T-cell (primary cell): Measurements from ENCODE around the gene SPTSSA. TPM values are rescaled to one million over a fixed set of nuclear protein-coding genes. Genes with fewer than 3 reads are reported as not detected.

Experiments
- ATAC-seq, 4 experiments: fragments of 200-7000 bp in 3 of 4; fragments of 150-1000 bp in 1 of 4; cut with Tn5 transposase; replicated peaks in 1 of 4; 1 replicate in 3 of 4; 2 replicates in 1 of 4; pipeline ENCODE4 v1.10.0; 2021; ENCODE audit warnings: moderate library complexity in 3 of 4, mild to moderate bottlenecking in 2 of 4, moderate number of reproducible peaks in 1 of 4
- CTCF ChIA-PET, 2 donors: fragments of 300-600 bp; sonication (Branson Sonifier 250); formaldehyde crosslinking; loops; one replicate each; lab custom pipeline; 2022; ENCODE audit warnings: antibody characterized with exemption in 2 of 2; lab: Charles Lee
- POLR2A ChIA-PET, 2 donors: fragments of 300-600 bp; sonication (Branson Sonifier 250); formaldehyde crosslinking; loops; one replicate each; lab custom pipeline; 2022; ENCODE audit warnings: antibody characterized with exemption in 2 of 2; lab: Charles Lee
- DNase-seq, 35 experiments: peaks; one replicate each; pipeline versions ENCODE4 v3.0.0 to v3.0.0-alpha.2; 2013 to 2023
- H3K27ac ChIP-seq: one replicate; pipeline ENCODE4 v1.5.1; 2013; ENCODE audit warnings: low read length
- H3K27me3 ChIP-seq, 2 experiments: replicated peaks in 1 of 2; 1 replicate in 1 of 2; 2 replicates in 1 of 2; pipeline versions ENCODE4 v1.6.1 to v1.7.0; 2013; ENCODE audit warnings: low read length in 1 of 2, mixed read lengths in 1 of 2; ENCODE audit not compliant: control insufficient read depth in 2 of 2, insufficient read depth in 2 of 2; ENCODE audit errors: extremely low read depth in 1 of 2
- H3K36me3 ChIP-seq, 2 donors: 1 replicate in 1 of 2; 2 replicates in 1 of 2; pipeline versions ENCODE4 v1.6.1 to v1.7.0; 2013; ENCODE audit warnings: low read length in 1 of 2; ENCODE audit not compliant: control insufficient read depth in 2 of 2, insufficient read depth in 1 of 2; ENCODE audit errors: extremely low read depth in 1 of 2
- H3K4me1 ChIP-seq, 2 experiments: 1 replicate in 1 of 2; 2 replicates in 1 of 2; pipeline versions ENCODE4 v1.6.1 to v1.7.0; 2013; ENCODE audit warnings: low read length in 2 of 2, mixed read lengths in 1 of 2; ENCODE audit not compliant: insufficient read depth in 2 of 2, control insufficient read depth in 1 of 2; ENCODE audit errors: extremely low read depth in 1 of 2
- H3K4me3 ChIP-seq, 2 donors: 1 replicate in 1 of 2; 2 replicates in 1 of 2; pipeline versions ENCODE4 v1.5.1 to v1.7.0; 2013; ENCODE audit warnings: mild to moderate bottlenecking in 2 of 2, low read length in 1 of 2, moderate library complexity in 1 of 2; ENCODE audit not compliant: control insufficient read depth in 1 of 2; ENCODE audit errors: extremely low read depth in 1 of 2
- H3K9me3 ChIP-seq: 2 replicates; pipeline ENCODE4 v1.7.0; 2013
- H3K27ac Mint-ChIP-seq, 2 donors: one replicate each; pipeline ENCODE4 v1.8.0; 2020 to 2021; ENCODE audit warnings: mild to moderate bottlenecking in 2 of 2, mixed read lengths in 2 of 2
- H3K27me3 Mint-ChIP-seq, 2 donors: one replicate each; pipeline ENCODE4 v1.8.0; 2021 to 2022; ENCODE audit warnings: mixed read lengths in 2 of 2
- H3K36me3 Mint-ChIP-seq: one replicate; pipeline ENCODE4 v1.8.0; 2021; ENCODE audit warnings: mixed read lengths
- H3K4me1 Mint-ChIP-seq, 3 donors: one replicate each; pipeline ENCODE4 v1.8.0; 2020 to 2022; ENCODE audit warnings: mixed read lengths in 3 of 3, mild to moderate bottlenecking in 1 of 3
- H3K4me3 Mint-ChIP-seq, 3 donors: one replicate each; pipeline ENCODE4 v1.8.0; 2020 to 2022; ENCODE audit warnings: mild to moderate bottlenecking in 3 of 3, mixed read lengths in 3 of 3, moderate library complexity in 3 of 3
- H3K9me3 Mint-ChIP-seq, 3 donors: one replicate each; pipeline ENCODE4 v1.8.0; 2020 to 2022; ENCODE audit warnings: mixed read lengths in 3 of 3
- WGBS: methylation state at CpG from one replicate; pipeline ENCODE4 v1.1.5; 2013; ENCODE audit warnings: missing lambda C conversion rate; ENCODE audit not compliant: insufficient coverage; 5-methylcytosine and 5-hydroxymethylcytosine counted together
- total RNA-seq, 35 experiments: library from RNA in 6 of 35; stranded (reverse) in 6 of 35; fragments of 120-200 nt in 1 of 35; gene quantifications; one replicate each; pipeline versions ENCODE4 v1.2.1 to v1.2.4 and lab custom pipeline; 2013 to 2026

Gene SPTSSA
- total RNA-seq, 5 donors from 2014 or later (not counting 1 experiment from before 2014, with no cell fraction given), result 2.0 to 3.8 (median 2.9) TPM

DNA sequence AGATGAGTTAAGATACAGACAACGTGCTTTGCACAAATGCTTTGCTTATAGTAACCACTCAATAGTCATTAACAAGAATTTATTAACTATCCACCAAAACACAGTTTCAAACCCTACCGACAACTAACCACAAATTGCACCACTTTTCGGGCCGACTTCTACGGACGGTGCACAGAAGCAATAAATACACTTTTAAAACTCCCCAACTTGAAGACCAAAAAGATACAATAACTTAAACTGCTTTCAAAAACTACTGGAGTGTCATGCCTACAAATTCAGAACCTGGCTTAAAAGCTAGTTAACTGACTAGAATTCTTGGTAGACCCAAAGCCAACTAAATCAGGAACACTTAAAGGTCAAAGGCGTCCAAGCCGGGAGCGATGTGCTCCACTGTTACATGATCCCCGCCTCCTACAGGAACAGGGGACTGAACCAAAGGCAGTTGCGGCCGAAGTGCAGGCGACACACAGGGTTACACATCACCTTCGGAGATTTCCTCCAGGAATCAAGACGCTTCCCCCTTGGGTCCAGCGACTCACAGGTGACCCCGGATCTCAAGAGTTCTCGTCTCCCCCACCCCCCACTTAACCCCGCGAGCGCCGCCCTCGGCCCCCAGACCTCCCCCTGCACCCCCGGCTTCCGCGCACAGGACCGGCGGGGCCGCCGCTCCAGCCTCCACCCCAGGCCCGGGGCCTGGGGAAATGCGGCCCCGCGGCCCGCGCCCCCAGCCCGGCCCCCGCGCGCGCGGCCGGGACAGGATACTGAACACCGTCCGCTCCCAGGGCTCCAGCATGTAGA is 507 bp downstream of the SPTSSA start:
- H3K27ac ChIP-seq, result peak overlapping the region; percentile 52
- peak; percentile 5 to 60 (median 33) for ATAC-seq
- H3K4me1 ChIP-seq, result peaks cover 3 to 11% of the 10 kb centered on the region in 2 experiments
- H3K4me3 Mint-ChIP-seq, result peak overlapping the region; percentile 86 to 88 (median 87)
- H3K4me3 ChIP-seq, result peak overlapping the region; percentile 65 to 67
- H3K36me3 Mint-ChIP-seq, result no peaks in the 10 kb centered on the region
- H3K9me3 Mint-ChIP-seq, result no peaks in the 10 kb centered on the region
- POLR2A ChIA-PET, result no interaction called here
- no peaks in the 10 kb centered on the region for H3K27me3 ChIP-seq
- CTCF ChIA-PET, result no interaction called here
- H3K9me3 ChIP-seq, result no peaks in the 10 kb centered on the region
- H3K36me3 ChIP-seq, result no peaks in the 10 kb centered on the region
- no peaks in the 10 kb centered on the region for H3K27me3 Mint-ChIP-seq
- under 1% methylated on average over 38 of the region's 45 CpGs for WGBS
- H3K4me1 Mint-ChIP-seq, result peaks cover 16 to 23% (median 19%) of the 10 kb centered on the region in 3 donors
- DNase-seq, result peak in 11 of 35 experiments; percentile 1 to 41 (median 6)
- peak overlapping the region; percentile 68 to 85 for H3K27ac Mint-ChIP-seq

DNA sequence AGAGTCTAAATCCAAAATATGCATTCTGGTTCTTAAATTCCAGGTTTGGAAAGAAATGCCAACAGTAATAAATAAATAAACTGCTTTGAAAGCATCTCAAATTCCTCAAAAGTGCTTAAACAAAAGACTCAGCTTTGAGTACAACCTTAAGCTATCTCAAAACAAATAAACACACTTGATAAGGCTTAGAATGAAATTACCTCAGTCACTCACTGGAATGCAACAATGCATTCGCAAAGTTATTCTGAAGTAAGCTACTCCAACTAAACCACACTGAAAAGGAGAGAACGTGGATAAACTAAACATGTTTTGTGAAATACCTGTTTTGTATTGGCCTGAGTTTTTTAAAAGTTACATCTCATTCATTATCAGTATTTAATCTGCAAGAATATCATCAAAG is 1.2 kb downstream of the SPTSSA start:
- Mint-ChIP-seq H3K9me3 (no peaks in the 10 kb centered on the region), H3K4me1 (peaks cover 16 to 23% (median 19%) of the 10 kb centered on the region in 3 donors), H3K27ac (peak overlapping the region in 1 of 2 donors; percentile 85), H3K27me3 (no peaks in the 10 kb centered on the region), H3K4me3 (peak overlapping the region; percentile 86 to 88 (median 87)), H3K36me3 (no peaks in the 10 kb centered on the region)
- no peaks in the 10 kb centered on the region for H3K36me3 ChIP-seq
- ATAC-seq, result no peak
- no peak for DNase-seq
- H3K27me3 ChIP-seq, result no peaks in the 10 kb centered on the region
- CTCF ChIA-PET, result no interaction called here
- POLR2A ChIA-PET, result no interaction called here
- no peaks in the 10 kb centered on the region for H3K9me3 ChIP-seq
- WGBS, result no CpG with 5 or more reads among the region's 2 CpGs
- H3K4me1 ChIP-seq, result peaks cover 3 to 11% of the 10 kb centered on the region in 2 experiments
- H3K27ac ChIP-seq, result no peak overlapping the region
- H3K4me3 ChIP-seq, result peak overlapping the region in 1 of 2 donors; percentile 65

DNA sequence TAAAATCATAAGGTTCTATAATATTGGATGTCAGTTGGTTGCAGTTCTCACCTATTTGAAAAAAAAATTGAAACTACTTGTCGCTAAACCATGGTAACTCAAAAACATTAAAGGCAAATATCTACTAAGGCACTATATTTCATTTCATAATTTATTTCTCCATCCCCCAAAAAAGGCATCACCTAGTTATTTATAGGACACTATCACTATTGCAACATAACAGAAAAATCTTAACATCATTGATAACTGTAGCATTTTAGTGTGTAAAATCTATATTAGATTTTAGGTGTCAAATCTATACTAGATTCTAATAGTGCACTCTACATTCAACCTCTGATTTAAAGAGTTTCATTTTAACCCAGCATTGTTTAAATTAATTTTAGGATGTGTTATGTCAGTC is 1.7 kb downstream of the SPTSSA start:
- ChIA-PET CTCF (no interaction called here), POLR2A (interaction anchor here in 1 of 2 donors (0.6 kb wide), 1 partner anchor 55 kb away, joined by 4 read pairs; no protein-coding TSS in a partner anchor)
- Histone ChIP-seq H3K27me3 (no peaks in the 10 kb centered on the region), H3K9me3 (no peaks in the 10 kb centered on the region), H3K4me3 (no peak overlapping the region), H3K4me1 (peaks cover 3 to 11% of the 10 kb centered on the region in 2 experiments), H3K27ac (no peak overlapping the region), H3K36me3 (peaks cover 0 to 3% of the 10 kb centered on the region in 2 donors)
- ATAC-seq, result no peak
- DNase-seq, result no peak
- H3K4me1 Mint-ChIP-seq, result peaks cover 16 to 23% (median 19%) of the 10 kb centered on the region in 3 donors
- 100% methylated on average over 1 of the region's 1 CpG for WGBS
- no peak overlapping the region for H3K27ac Mint-ChIP-seq
- no peaks in the 10 kb centered on the region for H3K27me3 Mint-ChIP-seq
- no peaks in the 10 kb centered on the region for H3K36me3 Mint-ChIP-seq
- H3K4me3 Mint-ChIP-seq, result peak overlapping the region in 1 of 3 donors; percentile 87
- H3K9me3 Mint-ChIP-seq, result no peaks in the 10 kb centered on the region

DNA sequence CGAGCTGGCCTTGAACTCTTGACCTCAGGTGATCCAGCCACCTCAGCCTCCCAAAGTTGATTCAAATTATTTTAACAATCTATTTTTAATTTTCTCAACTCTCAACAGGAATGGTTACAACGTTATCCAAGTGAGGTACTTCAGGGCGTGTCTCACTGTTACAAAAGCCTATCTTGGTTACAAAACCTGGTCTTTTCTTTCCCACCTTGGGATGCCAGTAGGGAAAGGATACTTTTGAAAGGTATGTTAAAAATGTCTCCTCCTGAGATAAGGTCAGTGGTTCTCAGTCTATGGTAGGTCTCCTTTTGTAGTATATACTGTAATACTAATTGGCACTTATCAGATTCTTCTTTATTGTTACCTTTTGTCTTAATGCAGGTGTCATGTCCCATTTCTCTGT is 4.9 kb downstream of the SPTSSA start:
- H3K4me1 Mint-ChIP-seq, result peaks cover 14 to 15% (median 14%) of the 10 kb centered on the region in 3 donors
- WGBS, result 94% methylated on average over 2 of the region's 3 CpGs

DNA sequence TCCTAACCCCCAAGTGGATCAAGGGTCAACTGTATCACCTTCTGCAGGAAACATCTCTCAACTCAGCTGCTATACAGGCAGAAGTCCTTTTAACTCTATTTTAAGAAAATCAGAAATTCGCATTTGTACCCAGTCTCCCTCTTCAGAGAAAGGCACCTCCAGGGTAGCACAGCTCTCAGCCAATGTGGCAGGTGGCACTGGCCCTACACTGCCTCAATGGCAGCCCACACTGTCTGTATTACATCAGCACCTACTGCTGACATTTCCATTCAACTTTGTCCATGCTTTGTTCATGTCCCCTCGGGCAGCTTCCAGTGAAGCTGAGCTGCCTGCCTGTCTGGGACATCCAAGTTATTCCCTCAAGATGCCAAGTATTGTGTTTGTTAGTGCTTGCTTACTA is 8.8 kb downstream of the SPTSSA start:
- Mint-ChIP-seq H3K4me3 (no peak overlapping the region), H3K36me3 (peaks cover 11% of the 10 kb centered on the region), H3K27ac (no peak overlapping the region), H3K9me3 (no peaks in the 10 kb centered on the region), H3K27me3 (no peaks in the 10 kb centered on the region), H3K4me1 (peaks cover 0 to 3% (median 2%) of the 10 kb centered on the region in 3 donors)
- DNase-seq, result no peak
- Histone ChIP-seq H3K27ac (no peak overlapping the region), H3K36me3 (peaks cover 0 to 4% of the 10 kb centered on the region in 2 donors), H3K4me3 (no peak overlapping the region), H3K4me1 (no peaks in the 10 kb centered on the region), H3K27me3 (no peaks in the 10 kb centered on the region), H3K9me3 (no peaks in the 10 kb centered on the region)
- 100% methylated on average over 1 of the region's 2 CpGs for WGBS
- ATAC-seq, result no peak
- CTCF ChIA-PET, result interaction anchor here in 1 of 2 donors (0.6 kb wide), 1 partner anchor 15 kb away, joined by 3 read pairs; no protein-coding TSS in a partner anchor
- POLR2A ChIA-PET, result interaction anchor here in 1 of 2 donors (0.6 kb wide), 1 partner anchor 495 kb away, joined by 5 read pairs; no protein-coding TSS in a partner anchor

More for the DNA sequence above, 4.9 kb downstream of the SPTSSA start:
- POLR2A ChIA-PET, result no interaction called here
- CTCF ChIA-PET, result no interaction called here
- Mint-ChIP-seq H3K27me3 (no peaks in the 10 kb centered on the region), H3K27ac (no peak overlapping the region), H3K36me3 (peaks cover 3% of the 10 kb centered on the region), H3K4me3 (no peak overlapping the region), H3K9me3 (no peaks in the 10 kb centered on the region)
- no peak for DNase-seq
- H3K36me3 ChIP-seq, result peaks cover 0 to 4% of the 10 kb centered on the region in 2 donors
- no peaks in the 10 kb centered on the region for H3K9me3 ChIP-seq
- H3K4me1 ChIP-seq, result peaks cover 3 to 4% of the 10 kb centered on the region in 2 experiments
- no peaks in the 10 kb centered on the region for H3K27me3 ChIP-seq
- no peak for ATAC-seq
- no peak overlapping the region for H3K4me3 ChIP-seq
- no peak overlapping the region for H3K27ac ChIP-seq

DNA sequence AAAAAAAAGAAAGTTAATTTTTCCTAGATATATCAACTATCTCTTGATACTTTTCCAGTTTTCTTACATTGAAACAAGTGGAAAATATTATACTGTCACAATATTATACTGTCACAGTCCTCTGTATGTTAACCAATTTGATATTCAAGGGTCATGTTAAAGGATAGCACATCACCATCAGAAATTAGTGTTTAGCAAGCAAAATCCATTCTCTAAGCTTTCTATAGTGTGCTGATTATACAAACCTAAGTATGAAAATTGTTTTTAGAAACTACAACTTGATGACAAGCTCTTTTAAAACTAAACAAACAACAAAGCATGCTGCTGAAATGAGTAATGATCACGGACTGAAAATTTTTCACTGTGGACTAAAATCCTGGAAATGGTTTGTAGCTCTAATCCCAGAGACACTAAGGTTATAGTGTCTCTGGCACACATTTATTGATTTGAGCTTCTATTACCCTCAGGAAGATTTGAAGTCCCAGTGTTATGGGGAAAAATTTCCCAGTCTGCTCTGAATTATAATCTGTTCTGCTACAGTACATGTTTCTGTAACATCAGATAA is 9.7 kb downstream of the SPTSSA start:
- DNase-seq (no peak), ATAC-seq (no peak)
- no peaks in the 10 kb centered on the region for H3K27me3 Mint-ChIP-seq
- no peaks in the 10 kb centered on the region for H3K9me3 Mint-ChIP-seq
- H3K4me3 ChIP-seq, result no peak overlapping the region
- CTCF ChIA-PET, result interaction anchor here in 1 of 2 donors (0.6 to 0.7 kb wide), 2 partner anchors 10 to 12 kb away, joined by 3 to 4 read pairs; no protein-coding TSS in a partner anchor
- no peak overlapping the region for H3K27ac ChIP-seq
- no peaks in the 10 kb centered on the region for H3K4me1 ChIP-seq
- no peak overlapping the region for H3K27ac Mint-ChIP-seq
- no peaks in the 10 kb centered on the region for H3K27me3 ChIP-seq
- POLR2A ChIA-PET, result no interaction called here
- peaks cover 0 to 3% (median 2%) of the 10 kb centered on the region in 3 donors for H3K4me1 Mint-ChIP-seq
- H3K36me3 Mint-ChIP-seq, result peaks cover 12% of the 10 kb centered on the region
- peaks cover 0 to 4% of the 10 kb centered on the region in 2 donors for H3K36me3 ChIP-seq
- no peak overlapping the region for H3K4me3 Mint-ChIP-seq
- WGBS, result no CpG with 5 or more reads among the region's 1 CpG
- H3K9me3 ChIP-seq, result no peaks in the 10 kb centered on the region
